Measurements from ENCODE around the gene SURF4.
"Not testable (repeated sequence)": the region's sequence is repeated elsewhere in the genome, so short reads cannot be mapped to it uniquely, and the experiment has no call there.

Gene SURF4

GRCh38 chr9:133333566-133333965, 42.3 kb downstream of the SURF4 start:
- DNase-seq (ENCODE audit: low spot score): no peak

- DNase-seq (ENCODE audit: low spot score): no peak
These were observed 42.8 kb downstream of the SURF4 start for GRCh38 chr9:133333011-133333410.

GRCh38 chr9:133332381-133332730, 43.5 kb downstream of the SURF4 start:
- DNase-seq (ENCODE audit: low spot score): no peak

- no peak for DNase-seq (ENCODE audit: low spot score)
These were observed 44.0 kb downstream of the SURF4 start for GRCh38 chr9:133331641-133332380.

GRCh38 chr9:133331221-133331620, 44.6 kb downstream of the SURF4 start:
- no peak for DNase-seq (ENCODE audit: low spot score)

GRCh38 chr9:133329306-133330156, 46.3 kb downstream of the SURF4 start:
- not testable (repeated sequence) for DNase-seq (ENCODE audit: low spot score)

GRCh38 chr9:133327834-133328484, 47.9 kb downstream of the SURF4 start:
- DNase-seq (ENCODE audit: low spot score): no peak

- DNase-seq (ENCODE audit: low spot score): not testable (repeated sequence)
These were observed 48.8 kb downstream of the SURF4 start for GRCh38 chr9:133327021-133327420.

GRCh38 chr9:133323991-133324703, 51.7 kb downstream of the SURF4 start:
- DNase-seq (ENCODE audit: low spot score): no peak

- DNase-seq (ENCODE audit: low spot score): no peak
These were observed 52.6 kb downstream of the SURF4 start for GRCh38 chr9:133323211-133323610.

- DNase-seq (ENCODE audit: low spot score): no peak
These were observed 53.2 kb downstream of the SURF4 start for GRCh38 chr9:133322701-133323100.

- DNase-seq (ENCODE audit: low spot score): no peak
These were observed 54.4 kb downstream of the SURF4 start for GRCh38 chr9:133321411-133321935.

- DNase-seq (ENCODE audit: low spot score): no peak
These were observed 55.4 kb downstream of the SURF4 start for GRCh38 chr9:133320421-133320881.

GRCh38 chr9:133317551-133317950, 58.3 kb downstream of the SURF4 start:
- not testable (repeated sequence) for DNase-seq (ENCODE audit: low spot score)

- DNase-seq (ENCODE audit: low spot score): no peak
These were observed 59.9 kb downstream of the SURF4 start for GRCh38 chr9:133315997-133316396.

All from HuH-7 (cell line).